ENCODE measurements around the gene RPS15.

- no peak for TF ChIP-seq EZH2 (IDR thresholded peaks at IDR 0.05)
- TF ChIP-seq, protein P1, sequence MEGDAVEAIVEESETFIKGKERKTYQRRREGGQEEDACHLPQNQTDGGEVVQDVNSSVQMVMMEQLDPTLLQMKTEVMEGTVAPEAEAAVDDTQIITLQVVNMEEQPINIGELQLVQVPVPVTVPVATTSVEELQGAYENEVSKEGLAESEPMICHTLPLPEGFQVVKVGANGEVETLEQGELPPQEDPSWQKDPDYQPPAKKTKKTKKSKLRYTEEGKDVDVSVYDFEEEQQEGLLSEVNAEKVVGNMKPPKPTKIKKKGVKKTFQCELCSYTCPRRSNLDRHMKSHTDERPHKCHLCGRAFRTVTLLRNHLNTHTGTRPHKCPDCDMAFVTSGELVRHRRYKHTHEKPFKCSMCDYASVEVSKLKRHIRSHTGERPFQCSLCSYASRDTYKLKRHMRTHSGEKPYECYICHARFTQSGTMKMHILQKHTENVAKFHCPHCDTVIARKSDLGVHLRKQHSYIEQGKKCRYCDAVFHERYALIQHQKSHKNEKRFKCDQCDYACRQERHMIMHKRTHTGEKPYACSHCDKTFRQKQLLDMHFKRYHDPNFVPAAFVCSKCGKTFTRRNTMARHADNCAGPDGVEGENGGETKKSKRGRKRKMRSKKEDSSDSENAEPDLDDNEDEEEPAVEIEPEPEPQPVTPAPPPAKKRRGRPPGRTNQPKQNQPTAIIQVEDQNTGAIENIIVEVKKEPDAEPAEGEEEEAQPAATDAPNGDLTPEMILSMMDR (IDR thresholded peaks at IDR 0.05): no peak
Observed at GRCh38 chr19:1409204-1410005, 28.8 kb upstream of the RPS15 start.

Data from neural progenitor cell (in vitro differentiated cells).